Adrenal gland (tissue), 12 donors: ENCODE results near the gene TOX2. TPM values are rescaled to one million over a fixed set of nuclear protein-coding genes. Genes with fewer than 3 reads are reported as not detected.

Experiments
- DNase-seq, 7 donors: peaks; one replicate each; pipeline ENCODE4 v3.0.0-alpha.2; 2019 to 2020
- H3K27ac ChIP-seq, 5 donors: fragments of 200-600 bp; sonication (generic) in 4 of 5; 1 replicate in 3 of 5; 2 replicates in 2 of 5; pipeline versions ENCODE4 v1.5.1 to v1.8.0; 2016 to 2020; ENCODE audit warnings: mild to moderate bottlenecking in 1 of 5
- H3K27me3 ChIP-seq: fragments of 200-600 bp; 2 replicates; pipeline ENCODE4 v1.8.0; 2021
- H3K36me3 ChIP-seq, 2 donors: fragments of 200-600 bp; replicated peaks in 1 of 2; 1 replicate in 1 of 2; 2 replicates in 1 of 2; pipeline versions ENCODE4 v1.5.1 to v1.8.0; 2018 to 2022
- H3K4me1 ChIP-seq, 2 donors: fragments of 200-600 bp; replicated peaks in 1 of 2; 1 replicate in 1 of 2; 2 replicates in 1 of 2; pipeline versions ENCODE4 v1.5.1 to v1.8.0; 2018 to 2021
- H3K4me3 ChIP-seq, 4 donors: fragments of 200-600 bp; sonication (generic) in 3 of 4; one replicate each; pipeline ENCODE4 v1.5.1; 2016 to 2018
- H3K9me3 ChIP-seq, 3 donors: fragments of 200-600 bp; sonication (generic) in 1 of 3; replicated peaks in 1 of 3; 1 replicate in 2 of 3; 2 replicates in 1 of 3; pipeline versions ENCODE4 v1.5.1 to v1.8.0; 2016 to 2021
- CTCF ChIP-seq, 6 experiments: fragments of 450-650 bp in 4 of 6; fragments of 200-600 bp in 2 of 6; sonication (generic) in 1 of 6; IDR thresholded peaks; 1 replicate in 5 of 6; 2 replicates in 1 of 6; pipeline versions ENCODE4 v1.5.1 to v1.8.0; 2016 to 2021; ENCODE audit warnings: antibody characterized with exemption in 6 of 6, mild to moderate bottlenecking in 2 of 6, moderate library complexity in 1 of 6
- POLR2A ChIP-seq, 2 donors: fragments of 450-650 bp; IDR thresholded peaks; one replicate each; pipeline ENCODE4 v1.6.1; 2017; ENCODE audit warnings: antibody characterized with exemption in 2 of 2, mild to moderate bottlenecking in 2 of 2, moderate library complexity in 1 of 2
- WGBS, 4 donors: extraction: QIAGEN DNeasy Blood & Tissue Kit in 2 of 4; methylation state at CpG; one replicate each; pipeline versions ENCODE4 v1.1.5 to v1.1.7; 2013 to 2017; 5-methylcytosine and 5-hydroxymethylcytosine counted together
- intact Hi-C, 2 donors: fragments of 100-400 bp; cut with DNase I; formaldehyde crosslinking; loops; one replicate each; pipeline versions ENCODE4 v1.14.1 to v1.15.0; 2022 to 2023
- polyA plus RNA-seq, 3 donors: library from polyadenylated mRNA; stranded (reverse); fragments of 200-250 nt in 2 of 3; fragments of 350-450 nt in 1 of 3; fragmentation: Illumina TruSeq in 1 of 3; extraction: RNeasy Lipid Tissue Mini Kit (QIAGEN cat#74804) in 1 of 3; gene quantifications; one replicate each; pipeline ENCODE4 v1.2.3, GENCODE V29; 2013 to 2014
- total RNA-seq, 9 donors: library from RNA; depleted of rRNA in 4 of 9; stranded (reverse); fragments of >200 nt in 4 of 9; fragments of 120-200 nt in 1 of 9; fragmentation: NEBNext Ultra II Directional in 1 of 9; extraction: Animal tissue kit (Norgen Biotek cat#: 25700) in 1 of 9; gene quantifications; one replicate each; pipeline versions ENCODE4 v1.1.0 to v1.2.4, GENCODE V29; 2013 to 2023
- donor health status: healthy with polysubstance abuse.
- donor health status: Bipolar disorder and iron deficiency.
- donor health status: DM: yes; HTN: yes; CAD: no.
- donor health status: DM: no; HTN: no; CAD: no.
- donor health status: DM: no; HTN: no; CAD: no.
- donor health status: DM: yes; HTN: yes; CAD: no.

Gene TOX2
- total and polyA plus RNA-seq, 12 donors = 0.33 to 7.6 (median 2.8) TPM

GRCh38 chr20:43999848-44000247, 85.2 kb downstream of the TOX2 start:
- Histone ChIP-seq H3K4me3 (no peak overlapping the region), H3K27ac (no peak overlapping the region), H3K9me3 (no peaks in the 10 kb centered on the region), H3K4me1 (no peaks in the 10 kb centered on the region), H3K27me3 (no peaks in the 10 kb centered on the region), H3K36me3 (no peaks in the 10 kb centered on the region)
- TF ChIP-seq CTCF (IDR thresholded peaks at IDR 0.05) (no peak), POLR2A (IDR thresholded peaks at IDR 0.05) (no peak)
- WGBS, 4 donors = 57 to 65% (median 60%) methylated on average over 4 of the region's 4 CpGs
- intact Hi-C loops = no loop called here
- no peak for DNase-seq

GRCh38 chr20:44001667-44002596, 87.3 kb downstream of the TOX2 start:
- DNase-seq = peak in 1 of 7 donors; percentile 28
- Histone ChIP-seq H3K27me3 (no peaks in the 10 kb centered on the region), H3K9me3 (no peaks in the 10 kb centered on the region), H3K27ac (no peak overlapping the region), H3K36me3 (no peaks in the 10 kb centered on the region), H3K4me1 (no peaks in the 10 kb centered on the region), H3K4me3 (no peak overlapping the region)
- intact Hi-C loops = no loop called here
- TF ChIP-seq CTCF (IDR thresholded peaks at IDR 0.05) (no peak), POLR2A (IDR thresholded peaks at IDR 0.05) (no peak)
- 74 to 80% (median 78%) methylated on average over 6 of the region's 6 CpGs for WGBS, 4 donors

GRCh38 chr20:44002861-44003260, 88.2 kb downstream of the TOX2 start:
- Histone ChIP-seq H3K27ac (no peak overlapping the region), H3K4me1 (no peaks in the 10 kb centered on the region), H3K9me3 (no peaks in the 10 kb centered on the region), H3K4me3 (no peak overlapping the region), H3K27me3 (no peaks in the 10 kb centered on the region), H3K36me3 (no peaks in the 10 kb centered on the region)
- intact Hi-C loops = no loop called here
- peak in 2 of 7 donors; percentile 9 to 28 for DNase-seq
- no peak for TF ChIP-seq CTCF (IDR thresholded peaks at IDR 0.05)
- no peak for TF ChIP-seq POLR2A (IDR thresholded peaks at IDR 0.05)
- 83 to 100% (median 90%) methylated on average over 1 of the region's 1 CpG for WGBS, 4 donors

GRCh38 chr20:44003609-44004008, 89.0 kb downstream of the TOX2 start:
- no peak for TF ChIP-seq CTCF (IDR thresholded peaks at IDR 0.05)
- TF ChIP-seq POLR2A (IDR thresholded peaks at IDR 0.05) = no peak
- Histone ChIP-seq H3K4me1 (no peaks in the 10 kb centered on the region), H3K9me3 (no peaks in the 10 kb centered on the region), H3K27me3 (no peaks in the 10 kb centered on the region), H3K4me3 (no peak overlapping the region), H3K36me3 (no peaks in the 10 kb centered on the region), H3K27ac (no peak overlapping the region)
- intact Hi-C loops = no loop called here
- WGBS, 4 donors = 82 to 88% (median 85%) methylated on average over 5 of the region's 5 CpGs
- peak in 1 of 7 donors; percentile 24 for DNase-seq
